ENCODE data around the gene EFCAB5.
"Not testable (repeated sequence)": the region's sequence is repeated elsewhere in the genome, so short reads cannot be mapped to it uniquely, and the experiment has no call there.

Gene EFCAB5

GRCh38 chr17:30011934-30012333 lies 70.5 kb downstream of the EFCAB5 start:
- H3K4me3 Mint-ChIP-seq; DNase-seq; H3K27me3 Mint-ChIP-seq; H3K36me3 Mint-ChIP-seq (ENCODE audit: low read depth); H3K27ac Mint-ChIP-seq; H3K9me3 Mint-ChIP-seq; H3K4me1 Mint-ChIP-seq (ENCODE audit: low read depth): not testable (repeated sequence)

GRCh38 chr17:30021708-30022317 lies 80.4 kb downstream of the EFCAB5 start:
- no peaks in the 10 kb centered on the region for H3K27me3 Mint-ChIP-seq
- no peak for DNase-seq
- no peak overlapping the region for H3K27ac Mint-ChIP-seq
- no peaks in the 10 kb centered on the region for H3K36me3 Mint-ChIP-seq (ENCODE audit: low read depth)
- H3K4me1 Mint-ChIP-seq (ENCODE audit: low read depth), result no peaks in the 10 kb centered on the region
- H3K4me3 Mint-ChIP-seq, result no peak overlapping the region
- H3K9me3 Mint-ChIP-seq, result no peaks in the 10 kb centered on the region

- H3K36me3 Mint-ChIP-seq (ENCODE audit: low read depth); H3K9me3 Mint-ChIP-seq; H3K4me1 Mint-ChIP-seq (ENCODE audit: low read depth); H3K27ac Mint-ChIP-seq; H3K27me3 Mint-ChIP-seq; DNase-seq; H3K4me3 Mint-ChIP-seq: not testable (repeated sequence)
These were observed 83.9 kb downstream of the EFCAB5 start for GRCh38 chr17:30025325-30025724.

- no peak overlapping the region for H3K4me3 Mint-ChIP-seq
- no peak overlapping the region for H3K27ac Mint-ChIP-seq
- no peak for DNase-seq
- H3K27me3 Mint-ChIP-seq, result no peaks in the 10 kb centered on the region
- no peaks in the 10 kb centered on the region for H3K9me3 Mint-ChIP-seq
- no peaks in the 10 kb centered on the region for H3K36me3 Mint-ChIP-seq (ENCODE audit: low read depth)
- no peaks in the 10 kb centered on the region for H3K4me1 Mint-ChIP-seq (ENCODE audit: low read depth)
These were observed 86.2 kb downstream of the EFCAB5 start for GRCh38 chr17:30027676-30028075.

- H3K4me1 Mint-ChIP-seq (ENCODE audit: low read depth), result no peaks in the 10 kb centered on the region
- H3K27ac Mint-ChIP-seq, result no peak overlapping the region
- no peaks in the 10 kb centered on the region for H3K36me3 Mint-ChIP-seq (ENCODE audit: low read depth)
- DNase-seq, result no peak
- H3K27me3 Mint-ChIP-seq, result no peaks in the 10 kb centered on the region
- no peaks in the 10 kb centered on the region for H3K9me3 Mint-ChIP-seq
- no peak overlapping the region for H3K4me3 Mint-ChIP-seq
These were observed 89.9 kb downstream of the EFCAB5 start for GRCh38 chr17:30031214-30031869.

GRCh38 chr17:30035369-30035768 lies 93.9 kb downstream of the EFCAB5 start:
- no peaks in the 10 kb centered on the region for H3K27me3 Mint-ChIP-seq
- H3K4me3 Mint-ChIP-seq, result no peak overlapping the region
- H3K4me1 Mint-ChIP-seq (ENCODE audit: low read depth), result no peaks in the 10 kb centered on the region
- H3K27ac Mint-ChIP-seq, result no peak overlapping the region
- no peak for DNase-seq
- no peaks in the 10 kb centered on the region for H3K36me3 Mint-ChIP-seq (ENCODE audit: low read depth)
- H3K9me3 Mint-ChIP-seq, result no peaks in the 10 kb centered on the region

- H3K27me3 Mint-ChIP-seq, result peaks cover 15% of the 10 kb centered on the region
- not testable (repeated sequence) for H3K36me3 Mint-ChIP-seq (ENCODE audit: low read depth); H3K9me3 Mint-ChIP-seq; H3K4me1 Mint-ChIP-seq (ENCODE audit: low read depth); H3K4me3 Mint-ChIP-seq; DNase-seq; H3K27ac Mint-ChIP-seq
These were observed 99.5 kb downstream of the EFCAB5 start for GRCh38 chr17:30040719-30041518.

GRCh38 chr17:30041551-30041950 lies 100.1 kb downstream of the EFCAB5 start:
- Mint-ChIP-seq H3K9me3 (peaks cover 2% of the 10 kb centered on the region), H3K36me3 (ENCODE audit: low read depth) (no peaks in the 10 kb centered on the region), H3K4me1 (ENCODE audit: low read depth) (no peaks in the 10 kb centered on the region), H3K27ac (no peak overlapping the region), H3K27me3 (peaks cover 15% of the 10 kb centered on the region), H3K4me3 (no peak overlapping the region)
- no peak for DNase-seq

- no peaks in the 10 kb centered on the region for H3K4me1 Mint-ChIP-seq (ENCODE audit: low read depth)
- DNase-seq, result no peak
- peaks cover 2% of the 10 kb centered on the region for H3K36me3 Mint-ChIP-seq (ENCODE audit: low read depth)
- H3K4me3 Mint-ChIP-seq, result no peak overlapping the region
- H3K27me3 Mint-ChIP-seq, result peaks cover 27% of the 10 kb centered on the region
- H3K27ac Mint-ChIP-seq, result no peak overlapping the region
- peaks cover 22% of the 10 kb centered on the region for H3K9me3 Mint-ChIP-seq
These were observed 120.9 kb downstream of the EFCAB5 start for GRCh38 chr17:30062372-30062771.

- Mint-ChIP-seq H3K4me3 (no peak overlapping the region), H3K27me3 (peaks cover 25% of the 10 kb centered on the region), H3K4me1 (ENCODE audit: low read depth) (no peaks in the 10 kb centered on the region), H3K27ac (no peak overlapping the region), H3K36me3 (ENCODE audit: low read depth) (peaks cover 2% of the 10 kb centered on the region), H3K9me3 (peaks cover 22% of the 10 kb centered on the region)
- DNase-seq, result no peak
These were observed 123.3 kb downstream of the EFCAB5 start for GRCh38 chr17:30064738-30065137.

GRCh38 chr17:30068465-30068864 lies 127.0 kb downstream of the EFCAB5 start:
- Mint-ChIP-seq H3K4me3 (no peak overlapping the region), H3K27ac (no peak overlapping the region), H3K36me3 (ENCODE audit: low read depth) (peaks cover 2% of the 10 kb centered on the region), H3K27me3 (peaks cover 15% of the 10 kb centered on the region), H3K4me1 (ENCODE audit: low read depth) (no peaks in the 10 kb centered on the region), H3K9me3 (peaks cover 24% of the 10 kb centered on the region)
- no peak for DNase-seq

GRCh38 chr17:30074254-30074653 lies 132.8 kb downstream of the EFCAB5 start:
- no peak overlapping the region for H3K4me3 Mint-ChIP-seq
- H3K27me3 Mint-ChIP-seq, result peaks cover 13% of the 10 kb centered on the region
- no peaks in the 10 kb centered on the region for H3K36me3 Mint-ChIP-seq (ENCODE audit: low read depth)
- H3K27ac Mint-ChIP-seq, result no peak overlapping the region
- no peak for DNase-seq
- H3K9me3 Mint-ChIP-seq, result peaks cover 2% of the 10 kb centered on the region
- no peaks in the 10 kb centered on the region for H3K4me1 Mint-ChIP-seq (ENCODE audit: low read depth)

- Mint-ChIP-seq H3K4me1 (ENCODE audit: low read depth) (no peaks in the 10 kb centered on the region), H3K9me3 (peaks cover 2% of the 10 kb centered on the region), H3K4me3 (no peak overlapping the region), H3K27ac (no peak overlapping the region), H3K27me3 (peaks cover 13% of the 10 kb centered on the region), H3K36me3 (ENCODE audit: low read depth) (no peaks in the 10 kb centered on the region)
- no peak for DNase-seq
These were observed 133.3 kb downstream of the EFCAB5 start for GRCh38 chr17:30074730-30075129.

GRCh38 chr17:30082773-30083172 lies 141.3 kb downstream of the EFCAB5 start:
- Mint-ChIP-seq H3K4me3 (no peak overlapping the region), H3K36me3 (ENCODE audit: low read depth) (no peaks in the 10 kb centered on the region), H3K9me3 (no peaks in the 10 kb centered on the region), H3K27ac (no peak overlapping the region), H3K27me3 (peaks cover 11% of the 10 kb centered on the region), H3K4me1 (ENCODE audit: low read depth) (no peaks in the 10 kb centered on the region)
- DNase-seq, result no peak

- H3K36me3 Mint-ChIP-seq (ENCODE audit: low read depth), result no peaks in the 10 kb centered on the region
- no peak for DNase-seq
- H3K27ac Mint-ChIP-seq, result no peak overlapping the region
- no peaks in the 10 kb centered on the region for H3K9me3 Mint-ChIP-seq
- H3K27me3 Mint-ChIP-seq, result peaks cover 7% of the 10 kb centered on the region
- H3K4me3 Mint-ChIP-seq, result no peak overlapping the region
- no peaks in the 10 kb centered on the region for H3K4me1 Mint-ChIP-seq (ENCODE audit: low read depth)
These were observed 143.4 kb downstream of the EFCAB5 start for GRCh38 chr17:30084788-30085187.
